WTC11 (cell line): ENCODE data around the gene SCNN1B. TPM values are rescaled to one million over a fixed set of nuclear protein-coding genes. Genes with fewer than 3 reads are reported as not detected.

Experiments used
- ATAC-seq: fragments of 200-7000 bp; cut with Tn5 transposase; 2 replicates; pipeline ENCODE4 v1.10.0; 2021; ENCODE audit warnings: mild to moderate bottlenecking, moderate library complexity
- CTCF ChIA-PET: fragments of 300-600 bp; sonication (Branson Sonifier 250); formaldehyde crosslinking; loops from one replicate; lab custom pipeline; 2021; ENCODE audit warnings: antibody characterized with exemption; lab: Charles Lee
- POLR2A ChIA-PET: fragments of 350-600 bp; sonication (Branson Sonifier 250); formaldehyde crosslinking; loops from one replicate; lab custom pipeline; 2021; ENCODE audit warnings: antibody characterized with exemption; lab: Charles Lee
- DNase-seq: peaks from one replicate; pipeline ENCODE4 v3.0.0; 2021; ENCODE audit warnings: low spot score
- H3K27ac Mint-ChIP-seq: 2 replicates; pipeline ENCODE4 v1.8.0; 2021; ENCODE audit warnings: mixed read lengths
- H3K27me3 Mint-ChIP-seq: 2 replicates; pipeline ENCODE4 v1.8.0; 2021; ENCODE audit warnings: low read depth, mild to moderate bottlenecking, moderate library complexity, mixed read lengths
- H3K36me3 Mint-ChIP-seq: 2 replicates; pipeline ENCODE4 v1.8.0; 2021; ENCODE audit warnings: mixed read lengths
- H3K4me1 Mint-ChIP-seq: 2 replicates; pipeline ENCODE4 v1.8.0; 2022; ENCODE audit warnings: mixed read lengths
- H3K4me3 Mint-ChIP-seq: 2 replicates; pipeline ENCODE4 v1.8.0; 2021; ENCODE audit warnings: mild to moderate bottlenecking, moderate library complexity, mixed read lengths
- H3K9me3 Mint-ChIP-seq: 2 replicates; pipeline ENCODE4 v1.8.0; 2021; ENCODE audit warnings: mixed read lengths
- AFF4 ChIP-seq: sonication (generic); formaldehyde crosslinking; IDR thresholded peaks from 2 replicates; pipeline ENCODE4 v1.8.1; 2023; ENCODE audit warnings: mild to moderate bottlenecking, missing genetic modification reagents, borderline replicate concordance
- CREB1 ChIP-seq: sonication (generic); formaldehyde crosslinking; IDR thresholded peaks from 2 replicates; pipeline ENCODE4 v1.8.0; 2023; ENCODE audit warnings: mild to moderate bottlenecking, missing genetic modification reagents
- CREM ChIP-seq: sonication (generic); formaldehyde crosslinking; IDR thresholded peaks from 2 replicates; pipeline ENCODE4 v1.8.1; 2022; ENCODE audit warnings: mild to moderate bottlenecking, missing genetic modification reagents, moderate library complexity
- CTCF ChIP-seq: fragments of 200-600 bp; IDR thresholded peaks from 2 replicates; pipeline ENCODE4 v1.8.0; 2022; ENCODE audit warnings: antibody characterized with exemption
- GRHL2 ChIP-seq: fragments of 250-450 bp; sonication (Bioruptor Pico); IDR thresholded peaks from 2 replicates; pipeline ENCODE4 v1.8.0; 2022; ENCODE audit warnings: mild to moderate bottlenecking, moderate library complexity; ENCODE audit not compliant: insufficient replicate concordance, severe bottlenecking
- HMGA2 ChIP-seq: fragments of 250-450 bp; sonication (Bioruptor Pico); IDR thresholded peaks from 2 replicates; pipeline ENCODE4 v1.4.0; 2021; ENCODE audit warnings: mild to moderate bottlenecking, moderate library complexity
- IRF2 ChIP-seq: sonication (generic); formaldehyde crosslinking; IDR thresholded peaks from 2 replicates; pipeline ENCODE4 v1.8.0; 2022; ENCODE audit warnings: low read depth, missing genetic modification reagents, borderline replicate concordance
- NR1H2 ChIP-seq: sonication (generic); formaldehyde crosslinking; IDR thresholded peaks from 2 replicates; pipeline ENCODE4 v1.9.0; 2021; ENCODE audit warnings: mild to moderate bottlenecking, moderate library complexity, missing genetic modification reagents
- OVOL2 ChIP-seq: fragments of 250-450 bp; sonication (Bioruptor Pico); IDR thresholded peaks from 2 replicates; pipeline ENCODE4 v1.9.0; 2021; ENCODE audit warnings: mild to moderate bottlenecking, borderline replicate concordance
- PRDM15 ChIP-seq: sonication (generic); formaldehyde crosslinking; IDR thresholded peaks from 2 replicates; pipeline ENCODE4 v1.8.0; 2022; ENCODE audit warnings: missing genetic modification reagents
- TEAD1 ChIP-seq: sonication (generic); formaldehyde crosslinking; IDR thresholded peaks from 2 replicates; pipeline ENCODE4 v1.8.0; 2022; ENCODE audit warnings: mild to moderate bottlenecking, missing genetic modification reagents
- USF1 ChIP-seq: sonication (generic); formaldehyde crosslinking; IDR thresholded peaks from 2 replicates; pipeline ENCODE4 v1.8.0; 2022; ENCODE audit warnings: mild to moderate bottlenecking, missing genetic modification reagents
- USF2 ChIP-seq: sonication (generic); formaldehyde crosslinking; IDR thresholded peaks from 2 replicates; pipeline ENCODE4 v1.8.1; 2023; ENCODE audit warnings: mild to moderate bottlenecking, missing genetic modification reagents, moderate library complexity
- ZNF232 ChIP-seq: sonication (generic); formaldehyde crosslinking; IDR thresholded peaks from 2 replicates; pipeline ENCODE4 v1.8.0; 2022; ENCODE audit warnings: mild to moderate bottlenecking, missing genetic modification reagents
- ZNF416 ChIP-seq: fragments of 250-450 bp; sonication (Bioruptor Pico); IDR thresholded peaks from 2 replicates; pipeline ENCODE4 v1.9.0; 2021; ENCODE audit warnings: mild to moderate bottlenecking, inconsistent platforms
- ZNF671 ChIP-seq: fragments of 250-450 bp; sonication (Bioruptor Pico); IDR thresholded peaks from 2 replicates; pipeline ENCODE4 v1.8.0; 2021; ENCODE audit warnings: mild to moderate bottlenecking
- ZSCAN18 ChIP-seq: fragments of 250-450 bp; sonication (Bioruptor Pico); IDR thresholded peaks from 2 replicates; pipeline ENCODE4 v2.1.2; 2022; ENCODE audit warnings: mild to moderate bottlenecking, moderate library complexity
- total RNA-seq: library from RNA; stranded (reverse); gene quantifications from 3 replicates; pipeline ENCODE4 v1.2.3, GENCODE V29; 2021

The SCNN1B gene
- total RNA-seq, 1 experiment from 2014 or later: 4.8 TPM

- TF ChIP-seq PRDM15 (no peak), ZNF671 (no peak), CTCF (no peak)
Measured at GRCh38 chr16:23293016-23293415, 9.1 kb upstream of the SCNN1B start (continued).

GRCh38 chr16:23294260-23294659 lies 7.8 kb upstream of the SCNN1B start:
- H3K4me3 Mint-ChIP-seq: no peak overlapping the region
- no peak overlapping the region for H3K27ac Mint-ChIP-seq
- TF ChIP-seq AFF4 (no peak), ZNF671 (no peak), CREM (CRISPR knock-in tag) (no peak), OVOL2 (CRISPR knock-in tag) (no peak), ZSCAN18 (CRISPR knock-in tag) (no peak), GRHL2 (no peak), CREB1 (no peak), ZNF232 (CRISPR knock-in tag) (no peak), USF1 (no peak), TEAD1 (CRISPR knock-in tag) (no peak), IRF2 (CRISPR knock-in tag) (no peak), ZNF416 (no peak), HMGA2 (no peak), USF2 (CRISPR knock-in tag) (no peak), NR1H2 (CRISPR knock-in tag) (no peak)
- peaks cover 12% of the 10 kb centered on the region for H3K9me3 Mint-ChIP-seq
- no peaks in the 10 kb centered on the region for H3K36me3 Mint-ChIP-seq
- CTCF ChIA-PET: interaction anchor here (5.5 kb wide), 1 partner anchor 141 kb away, joined by 32 read pairs; no protein-coding TSS in a partner anchor
- no peaks in the 10 kb centered on the region; the same call in 1 of the 2 replicates for H3K27me3 Mint-ChIP-seq
- H3K4me1 Mint-ChIP-seq: 0 out of 2 replicates have a peak, but pooled peaks cover 4% of the 10 kb centered on the region
- POLR2A ChIA-PET: no interaction called here
- no peak for DNase-seq
- ATAC-seq: no peak
